GM10266 (cell line): ENCODE results near the gene DYNLL2.

Experiments used
- DNase-seq: peaks from one replicate; pipeline ENCODE4 v3.0.0; 2012; ENCODE audit errors: extremely low spot score
- CTCF ChIP-seq: IDR thresholded peaks from 2 replicates; pipeline ENCODE4 v1.5.1; 2012; ENCODE audit warnings: mild to moderate bottlenecking, low read depth; ENCODE audit not compliant: control insufficient read depth, insufficient read depth; ENCODE audit errors: missing control alignments

DYNLL2 gene

GRCh38 chr17:58047376-58048150 lies 35.7 kb upstream of the DYNLL2 start:
- TF ChIP-seq CTCF = no peak
- DNase-seq = no peak

DNA sequence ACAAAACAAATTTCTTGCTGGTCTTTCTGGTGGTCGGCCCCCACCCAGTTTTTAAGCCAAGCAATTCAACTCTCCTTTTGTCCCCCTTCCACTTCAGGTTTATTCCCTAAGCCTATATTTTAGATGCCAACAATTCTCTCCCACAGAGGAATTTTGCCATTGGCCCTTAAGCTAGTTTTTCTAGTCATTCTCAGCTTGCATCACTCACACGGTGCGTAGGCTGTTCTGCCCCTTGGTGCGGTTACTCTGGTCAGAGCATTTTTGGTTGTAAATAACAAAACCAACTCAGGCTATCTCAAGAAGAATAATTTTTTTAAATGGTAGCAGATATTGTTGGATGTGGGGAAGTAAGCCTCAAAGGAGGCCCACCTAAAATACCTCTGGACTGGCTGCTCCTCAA lies 33.7 kb upstream of the DYNLL2 start:
- TF ChIP-seq CTCF = no peak
- DNase-seq = no peak

DNA sequence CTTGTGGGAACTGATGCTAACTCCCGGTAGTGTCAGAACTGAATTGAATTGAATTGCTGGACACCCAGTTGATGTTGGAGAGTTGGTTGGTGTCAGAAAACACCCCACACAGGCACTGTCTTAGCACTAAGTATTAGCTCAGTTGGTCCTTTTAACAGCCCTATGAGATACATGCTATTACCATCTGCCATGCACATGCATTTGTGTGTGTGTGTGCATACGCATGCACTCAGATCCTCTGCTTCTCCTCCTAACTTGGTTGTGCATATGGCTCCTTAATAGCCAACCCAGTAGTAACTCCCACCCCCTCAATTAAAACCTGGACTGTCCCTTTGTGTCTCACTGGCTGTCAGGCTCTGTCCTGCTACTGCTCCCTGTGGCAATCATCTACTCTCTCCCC lies 32.3 kb upstream of the DYNLL2 start:
- TF ChIP-seq CTCF = no peak
- DNase-seq = no peak

- no peak for TF ChIP-seq CTCF
- DNase-seq = no peak
Measured at GRCh38 chr17:58051468-58051867, 31.8 kb upstream of the DYNLL2 start.

- TF ChIP-seq CTCF = no peak
- DNase-seq = no peak
Measured at GRCh38 chr17:58052407-58052806, 30.8 kb upstream of the DYNLL2 start.

GRCh38 chr17:58052945-58053715 lies 30.1 kb upstream of the DYNLL2 start:
- TF ChIP-seq CTCF = no peak
- no peak for DNase-seq

- TF ChIP-seq CTCF = no peak
Measured at GRCh38 chr17:58054641-58055040, 28.6 kb upstream of the DYNLL2 start.

More at GRCh38 chr17:58054641-58055040, 28.6 kb upstream of the DYNLL2 start:
- no peak for DNase-seq
